Kidney epithelial cell (primary cell): ENCODE data around the gene RUNX1. TPM values are rescaled to one million over a fixed set of nuclear protein-coding genes. Genes with fewer than 3 reads are reported as not detected.

Experiments used
- DNase-seq: peaks from one replicate; pipeline ENCODE4 v3.0.0-alpha.2; 2010; ENCODE audit warnings: low read depth
- H3K27me3 ChIP-seq: 2 replicates; pipeline ENCODE4 v1.6.0; 2011; ENCODE audit warnings: low read length; ENCODE audit not compliant: control insufficient read depth, insufficient read depth
- H3K36me3 ChIP-seq: 2 replicates; pipeline ENCODE4 v1.5.1; 2011; ENCODE audit warnings: low read length; ENCODE audit not compliant: control insufficient read depth, insufficient read depth
- H3K4me3 ChIP-seq: 2 replicates; pipeline ENCODE4 v1.5.1; 2011; ENCODE audit warnings: low read depth, mild to moderate bottlenecking, control low read depth, low read length
- CTCF ChIP-seq: IDR thresholded peaks from 2 replicates; pipeline ENCODE4 v1.5.1; 2011; ENCODE audit warnings: mild to moderate bottlenecking, moderate library complexity, low read length, control low read depth, inconsistent platforms; ENCODE audit not compliant: insufficient read depth, poor library complexity, severe bottlenecking
- total RNA-seq: library from RNA; depleted of rRNA; stranded (reverse); fragments of >200 nt; gene quantifications from 2 replicates; pipeline ENCODE4 v1.2.3, GENCODE V29; 2015

The RUNX1 gene
- total RNA-seq, 1 donor from 2014 or later: 43.0 TPM

GRCh38 chr21:34830386-34831170, 218.5 kb downstream of the RUNX1 start:
- Histone ChIP-seq H3K36me3 (peaks cover 6% of the 10 kb centered on the region), H3K27me3 (no peaks in the 10 kb centered on the region), H3K4me3 (no peak overlapping the region)
- TF ChIP-seq CTCF: no peak
- no peak for DNase-seq

GRCh38 chr21:34827445-34828235, 221.5 kb downstream of the RUNX1 start:
- Histone ChIP-seq H3K36me3 (peaks cover 6% of the 10 kb centered on the region), H3K4me3 (no peak overlapping the region), H3K27me3 (no peaks in the 10 kb centered on the region)
- DNase-seq: no peak
- no peak for TF ChIP-seq CTCF

GRCh38 chr21:34826836-34827235, 222.3 kb downstream of the RUNX1 start:
- Histone ChIP-seq H3K4me3 (no peak overlapping the region), H3K27me3 (no peaks in the 10 kb centered on the region), H3K36me3 (peaks cover 6% of the 10 kb centered on the region)
- DNase-seq: no peak
- no peak for TF ChIP-seq CTCF

- no peak for TF ChIP-seq CTCF
- no peak for DNase-seq
- H3K36me3 ChIP-seq: peaks cover 6% of the 10 kb centered on the region
- H3K4me3 ChIP-seq: no peak overlapping the region
- no peaks in the 10 kb centered on the region for H3K27me3 ChIP-seq
Measured at GRCh38 chr21:34825948-34826548, 223.1 kb downstream of the RUNX1 start.

GRCh38 chr21:34825101-34825500, 224.0 kb downstream of the RUNX1 start:
- TF ChIP-seq CTCF: no peak
- Histone ChIP-seq H3K4me3 (no peak overlapping the region), H3K27me3 (no peaks in the 10 kb centered on the region), H3K36me3 (peaks cover 6% of the 10 kb centered on the region)
- no peak for DNase-seq
